K562 (cell line): ENCODE results near the gene USP20. TPM values are rescaled to one million over a fixed set of nuclear protein-coding genes. Genes with fewer than 3 reads are reported as not detected.

Experiments used
- ATAC-seq: fragments of 200-7000 bp; cut with Tn5 transposase; 3 replicates; pipeline ENCODE4 v1.9.1; 2020; ENCODE audit warnings: moderate library complexity
- BruUV-seq: library from RNA; stranded (reverse); fragments of 400-500 nt; replicated peaks from 2 replicates; lab custom pipeline; 2021; lab: Mats Ljungman, UMichigan
- CTCF ChIA-PET: fragments of 300-600 bp; formaldehyde crosslinking; extraction: SDS; loops from one replicate; lab custom pipeline; 2021; ENCODE audit warnings: low intra/inter-chr PET ratio; lab: Yijun Ruan, JAX
- POLR2A ChIA-PET: fragments of 300-600, 350-650 bp; sonication (Branson Sonifier 250); formaldehyde crosslinking; extraction: SDS; loops from one replicate; lab custom pipeline; 2021; ENCODE audit warnings: antibody characterized with exemption, inconsistent platforms; lab: Yijun Ruan, JAX
- DNase-seq, 4 experiments: peaks; one replicate each; pipeline versions ENCODE4 v3.0.0 to v3.0.0-alpha.2; 2011 to 2018; ENCODE audit warnings: low spot score in 3 of 4, mixed read lengths in 3 of 4; ENCODE audit errors: extremely low read depth in 1 of 4
- FAIRE-seq: peaks from 2 replicates; lab custom pipeline; 2011; peaks lifted over from hg19 to GRCh38; lab: Jason Lieb, UNC
- H2AFZ ChIP-seq: 2 replicates; pipeline ENCODE4 v1.6.0; 2011; ENCODE audit warnings: low read depth, low read length, control low read depth, inconsistent platforms
- H3K27ac ChIP-seq: fragments of 200-600 bp; 3 replicates; pipeline ENCODE4 v1.8.0; 2011; ENCODE audit warnings: low read depth, mild to moderate bottlenecking, control low read depth, inconsistent platforms, low read length, moderate library complexity, mixed read lengths; ENCODE audit errors: extremely low read depth
- H3K27me3 ChIP-seq, 2 experiments: fragments of 300-600 bp in 1 of 2; 2 replicates in 1 of 2; 3 replicates in 1 of 2; pipeline versions ENCODE4 v1.6.0 to v1.8.0; 2011; ENCODE audit warnings: inconsistent platforms in 2 of 2, low read length in 2 of 2, mild to moderate bottlenecking in 1 of 2, mixed read lengths in 1 of 2, moderate library complexity in 1 of 2; ENCODE audit not compliant: control insufficient read depth in 2 of 2, insufficient read depth in 2 of 2
- H3K36me3 ChIP-seq: fragments of 300-600 bp; 3 replicates; pipeline ENCODE4 v1.8.0; 2011; ENCODE audit warnings: mild to moderate bottlenecking, low read length, inconsistent platforms; ENCODE audit not compliant: control insufficient read depth, insufficient read depth
- H3K4me1 ChIP-seq, 2 experiments: fragments of 200-600 bp in 1 of 2; replicated peaks in 1 of 2; 2 replicates in 1 of 2; 3 replicates in 1 of 2; pipeline versions ENCODE4 v1.5.1 to v1.8.0; 2011; ENCODE audit warnings: inconsistent platforms in 2 of 2, low read length in 2 of 2, mild to moderate bottlenecking in 1 of 2, mixed read lengths in 1 of 2, moderate library complexity in 1 of 2; ENCODE audit not compliant: control insufficient read depth in 2 of 2, insufficient read depth in 2 of 2
- H3K4me2 ChIP-seq: 2 replicates; pipeline ENCODE4 v1.6.1; 2011; ENCODE audit warnings: low read length, control low read depth, inconsistent platforms, mixed read lengths; ENCODE audit not compliant: insufficient read depth
- H3K4me3 ChIP-seq: fragments of 200-600 bp; sonication (generic), shearing (Covaris generic); 2 replicates; pipeline ENCODE4 v1.5.1; 2016; ENCODE audit warnings: control low read depth, inconsistent platforms
- H3K79me2 ChIP-seq: fragments of 200-600 bp; 3 replicates; pipeline ENCODE4 v1.8.0; 2011; ENCODE audit warnings: low read length, inconsistent platforms; ENCODE audit not compliant: control insufficient read depth, insufficient read depth
- H3K9ac ChIP-seq, 2 experiments: 2 replicates each; pipeline versions ENCODE4 v1.6.0 to v1.6.1; 2011; ENCODE audit warnings: low read depth in 2 of 2, low read length in 2 of 2, control low read depth in 1 of 2, inconsistent platforms in 1 of 2, mild to moderate bottlenecking in 1 of 2, mixed read lengths in 1 of 2; ENCODE audit not compliant: insufficient read depth in 1 of 2
- H3K9me1 ChIP-seq: one replicate; pipeline ENCODE4 v1.6.0; 2011; ENCODE audit warnings: inconsistent platforms, mild to moderate bottlenecking, low read length, moderate library complexity; ENCODE audit not compliant: control insufficient read depth, insufficient read depth
- H3K9me3 ChIP-seq: replicated peaks from 2 replicates; pipeline ENCODE4 v1.5.1; 2011; ENCODE audit warnings: low read depth, low read length, inconsistent platforms; ENCODE audit not compliant: control insufficient read depth, insufficient read depth
- H4K20me1 ChIP-seq: replicated peaks from 2 replicates; pipeline ENCODE4 v1.6.1; 2011; ENCODE audit warnings: low read length, inconsistent platforms, mixed read lengths; ENCODE audit not compliant: control insufficient read depth, insufficient read depth
- ATF1 ChIP-seq, 2 experiments: fragments of 450-650 bp in 1 of 2; IDR thresholded peaks; 2 replicates each; pipeline ENCODE4 v1.6.1; 2016; ENCODE audit warnings: missing compliant biosample characterization in 1 of 2, missing genetic modification characterization in 1 of 2
- EP300 ChIP-seq: IDR thresholded peaks from 2 replicates; pipeline ENCODE4 v1.6.1; 2012; ENCODE audit warnings: low read length, improper control_type of control experiment
- ESRRA ChIP-seq: fragments of 450-650 bp; IDR thresholded peaks from 2 replicates; pipeline ENCODE4 v1.6.1; 2014; ENCODE audit warnings: low read depth, mild to moderate bottlenecking, moderate library complexity, borderline replicate concordance
- HIVEP1 ChIP-seq: fragments of 250-450 bp; sonication (Bioruptor Pico); IDR thresholded peaks from 2 replicates; pipeline ENCODE4 v1.4.0; 2020; ENCODE audit warnings: mild to moderate bottlenecking
- RBM25 ChIP-seq: fragments of 200-400 bp; formaldehyde crosslinking; IDR thresholded peaks from 2 replicates; pipeline ENCODE4 v1.6.1; 2018; ENCODE audit warnings: low read length, low read depth, moderate library complexity; ENCODE audit not compliant: severe bottlenecking
- RFX1 ChIP-seq: fragments of 450-650 bp; IDR thresholded peaks from 2 replicates; pipeline ENCODE4 v1.6.1; 2016; ENCODE audit warnings: mild to moderate bottlenecking, moderate library complexity
- SIN3B ChIP-seq: fragments of 450-650 bp; IDR thresholded peaks from 2 replicates; pipeline ENCODE4 v1.6.1; 2017; ENCODE audit warnings: low read depth, mild to moderate bottlenecking, moderate library complexity
- ZNF133 ChIP-seq: fragments of 250-450 bp; sonication (Bioruptor Pico); IDR thresholded peaks from 2 replicates; pipeline ENCODE4 v1.4.0; 2020; ENCODE audit warnings: mild to moderate bottlenecking
- ZNF239 ChIP-seq: fragments of 250-450 bp; sonication (Bioruptor Pico); IDR thresholded peaks from 2 replicates; pipeline ENCODE4 v1.4.0; 2020; ENCODE audit warnings: mild to moderate bottlenecking
- WGBS: fragments of 100-300 bp; shearing (Covaris generic); methylation state at CpG from one replicate; pipeline ENCODE4 v1.1.6; 2016; ENCODE audit warnings: low coverage, mixed read lengths; ENCODE audit not compliant: insufficient coverage; ENCODE audit errors: missing lambda C conversion rate; 5-methylcytosine and 5-hydroxymethylcytosine counted together
- in situ Hi-C: fragments of 300-500 bp; cut with MboI; formaldehyde crosslinking; loops from 4 replicates; pipeline ENCODE4 v1.15.0; 2018; ENCODE audit warnings: inconsistent platforms, mixed read lengths
- intact Hi-C: fragments of 100-400 bp; cut with micrococcal nuclease; formaldehyde crosslinking; loops from 2 replicates; pipeline ENCODE4 v1.14.2; 2022
- polyA plus RNA-seq, 8 experiments: library from polyadenylated mRNA; depleted of rRNA in 4 of 8; stranded (reverse) in 5 of 8; unstranded in 3 of 8; fragments of >200 nt; fragmentation: Nextera tagmentation in 2 of 8; fragmentation: Illumina TruSeq in 1 of 8; extraction: Ambion mirVana in 2 of 8; extraction: Trizol in 1 of 8; gene quantifications; 2 replicates each; pipeline versions ENCODE4 v1.2.1 to v1.2.3, GENCODE V29; 2011 to 2014; ENCODE audit warnings: inconsistent platforms in 1 of 8, missing spikeins in 1 of 8
- total RNA-seq, 7 experiments: library from RNA; depleted of rRNA in 6 of 7; stranded (reverse); fragments of >200 nt in 6 of 7; fragmentation: Illumina TruSeq in 2 of 7; extraction: Trizol in 2 of 7; gene quantifications; 2 replicates each; pipeline versions ENCODE4 v1.2.1 to v1.2.3, GENCODE V29; 2011 to 2021; ENCODE audit warnings: low replicate concordance in 1 of 7
- TF ChIP-seq, protein P1 (sequence below): fragments of 450-650 bp; formaldehyde crosslinking; IDR thresholded peaks from 2 replicates; pipeline ENCODE4 v1.4.0; 2020; ENCODE audit warnings: mild to moderate bottlenecking

USP20 gene
- total and polyA plus RNA-seq, 9 of the 15 experiments (the other 6 are each of a cell fraction or from before 2014, with no cell fraction given), result 1.9 to 136 (median 49.1) TPM

DNA sequence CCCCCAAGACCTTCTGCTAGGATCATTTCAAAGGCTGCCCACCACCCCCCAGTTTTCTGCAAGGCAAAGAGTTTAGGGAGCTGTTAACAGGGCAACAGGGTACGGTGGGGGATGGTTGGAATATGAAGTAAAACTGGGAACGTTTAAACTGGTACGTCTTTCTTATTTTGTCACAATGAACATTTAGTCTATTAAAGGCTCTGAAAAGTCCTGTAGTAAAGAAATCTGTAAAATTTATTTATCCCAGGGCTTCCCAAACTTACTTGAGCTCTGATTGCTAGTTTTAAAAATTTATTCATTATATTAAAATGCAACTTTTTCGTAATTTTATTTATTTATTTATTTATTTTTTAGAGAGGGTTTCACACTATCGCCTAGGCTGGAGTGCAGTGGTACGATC lies 62.0 kb downstream of the USP20 start:
- H3K9me1 ChIP-seq, result no peaks in the 10 kb centered on the region
- TF ChIP-seq RBM25 (peak; percentile 74), ZNF133 (CRISPR knock-in tag) (no peak), SIN3B (no peak), ATF1 (CRISPR knock-in tag; IDR thresholded peaks at IDR 0.05) (no peak), ATF1 (tag; IDR thresholded peaks at IDR 0.05) (no peak), ESRRA (no peak), HIVEP1 (CRISPR knock-in tag) (no peak), ZNF239 (CRISPR knock-in tag) (peak; percentile 94), EP300 (no peak), RFX1 (no peak)
- TF ChIP-seq, protein P1, sequence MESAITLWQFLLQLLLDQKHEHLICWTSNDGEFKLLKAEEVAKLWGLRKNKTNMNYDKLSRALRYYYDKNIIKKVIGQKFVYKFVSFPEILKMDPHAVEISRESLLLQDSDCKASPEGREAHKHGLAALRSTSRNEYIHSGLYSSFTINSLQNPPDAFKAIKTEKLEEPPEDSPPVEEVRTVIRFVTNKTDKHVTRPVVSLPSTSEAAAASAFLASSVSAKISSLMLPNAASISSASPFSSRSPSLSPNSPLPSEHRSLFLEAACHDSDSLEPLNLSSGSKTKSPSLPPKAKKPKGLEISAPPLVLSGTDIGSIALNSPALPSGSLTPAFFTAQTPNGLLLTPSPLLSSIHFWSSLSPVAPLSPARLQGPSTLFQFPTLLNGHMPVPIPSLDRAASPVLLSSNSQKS, result no peak
- 73% methylated on average over 6 of the region's 6 CpGs for WGBS
- H3K36me3 ChIP-seq, result no peaks in the 10 kb centered on the region
- H3K9me3 ChIP-seq, result 0 out of 2 replicates have a peak, but pooled peaks cover 1% of the 10 kb centered on the region
- H3K27me3 ChIP-seq, result no peaks in the 10 kb centered on the region
- BruUV-seq, result no TSS peak
- peaks cover 6 to 14% of the 10 kb centered on the region in 2 experiments for H3K4me1 ChIP-seq
- DNase-seq (no peak), ATAC-seq (no peak), FAIRE-seq (no peak)
- H4K20me1 ChIP-seq, result no peaks in the 10 kb centered on the region
- ChIA-PET POLR2A (interaction anchor here (0.6 to 1.5 kb wide), 3 partner anchors 10 to 33 kb away, joined by 3 to 10 read pairs (median 3); no protein-coding TSS in a partner anchor), CTCF (no interaction called here)
- no peak overlapping the region for H3K4me2 ChIP-seq
- H3K9ac ChIP-seq, result no peak overlapping the region
- intact Hi-C loops (no loop called here), in situ Hi-C loops (no loop called here)
- H3K4me3 ChIP-seq, result no peak overlapping the region
- H2AFZ ChIP-seq, result no peak overlapping the region
- H3K79me2 ChIP-seq, result no peaks in the 10 kb centered on the region
- no peak overlapping the region for H3K27ac ChIP-seq
